NCI-H2107 treated with DMSO at 0.1 percent for 48 hours (cell line): ENCODE results near the gene ADRA1B.

Experiments
- DNase-seq: peaks from one replicate; lab custom pipeline; 2025; ENCODE audit not compliant: unreplicated experiment; lab: John Stamatoyannopoulos, UW

Gene ADRA1B

DNA sequence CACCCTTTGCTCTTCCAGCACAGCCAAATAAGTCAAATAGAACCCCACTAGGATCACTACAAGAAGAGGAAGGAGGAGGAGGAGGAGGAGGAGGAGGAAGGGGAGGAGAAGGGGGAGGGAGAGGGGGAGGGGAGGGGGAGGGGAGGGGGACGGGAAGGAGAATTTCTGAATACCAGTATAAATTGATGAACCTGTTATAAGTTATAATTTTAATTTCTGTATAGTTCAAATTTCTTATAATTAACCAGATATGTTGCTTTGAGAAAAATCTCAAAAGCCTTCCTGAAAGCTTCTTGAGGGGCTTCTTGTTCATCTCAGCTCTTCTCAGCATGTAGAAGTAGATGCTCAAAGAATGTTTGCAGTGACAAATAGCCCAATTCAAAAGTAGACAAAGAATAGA is 15.0 kb upstream of the ADRA1B start:
- no peak for DNase-seq

DNA sequence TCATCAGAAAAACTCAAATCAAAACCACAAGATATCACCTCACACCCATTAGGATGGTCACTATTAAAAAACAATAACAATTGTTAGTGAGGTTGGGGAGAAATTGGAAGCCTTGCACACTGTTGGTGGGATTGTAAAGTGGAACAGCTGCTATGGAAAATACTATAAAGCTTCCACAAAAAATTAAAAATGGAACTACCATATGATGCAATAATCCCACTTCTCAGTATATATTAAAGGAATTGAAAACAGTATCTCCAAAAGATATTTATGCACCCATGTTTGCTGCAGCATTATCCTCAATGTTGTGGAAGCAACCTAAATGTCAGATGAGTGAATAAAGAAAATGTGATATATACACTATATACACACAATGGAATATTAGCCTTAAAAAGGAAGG is 14.5 kb upstream of the ADRA1B start:
- no peak for DNase-seq

DNA sequence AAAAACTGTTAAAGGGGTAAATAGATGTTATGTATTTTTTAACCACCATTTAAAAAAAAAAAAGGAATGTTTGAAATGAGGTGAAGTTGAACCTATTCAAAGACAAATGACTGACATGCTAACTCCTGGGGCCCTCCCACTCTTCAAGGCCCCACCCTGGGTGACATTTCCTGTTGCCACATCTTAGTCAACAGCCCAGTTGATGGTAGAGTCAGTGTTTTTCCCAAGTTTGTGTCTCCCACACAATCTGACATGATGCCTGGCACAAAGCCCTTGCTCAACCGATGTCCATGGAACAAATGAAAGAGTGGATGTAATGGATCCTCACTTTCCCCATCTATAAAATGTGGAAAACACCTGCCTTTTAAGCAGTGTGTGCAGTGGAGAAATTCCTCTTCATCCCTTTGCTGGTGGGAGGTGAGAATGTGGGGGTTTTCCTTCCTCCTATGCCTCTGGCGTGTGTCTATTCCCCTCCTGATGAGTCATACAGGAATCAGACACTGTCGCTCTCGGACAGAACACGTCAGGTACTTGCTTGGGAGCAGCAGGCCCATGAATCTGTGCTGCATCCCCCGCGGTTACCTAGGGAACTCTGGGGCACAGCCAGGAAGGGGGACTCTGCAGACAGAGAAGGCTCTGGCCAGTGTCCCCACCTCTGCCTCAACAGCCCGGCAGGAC is 13.7 kb upstream of the ADRA1B start:
- DNase-seq = no peak

DNA sequence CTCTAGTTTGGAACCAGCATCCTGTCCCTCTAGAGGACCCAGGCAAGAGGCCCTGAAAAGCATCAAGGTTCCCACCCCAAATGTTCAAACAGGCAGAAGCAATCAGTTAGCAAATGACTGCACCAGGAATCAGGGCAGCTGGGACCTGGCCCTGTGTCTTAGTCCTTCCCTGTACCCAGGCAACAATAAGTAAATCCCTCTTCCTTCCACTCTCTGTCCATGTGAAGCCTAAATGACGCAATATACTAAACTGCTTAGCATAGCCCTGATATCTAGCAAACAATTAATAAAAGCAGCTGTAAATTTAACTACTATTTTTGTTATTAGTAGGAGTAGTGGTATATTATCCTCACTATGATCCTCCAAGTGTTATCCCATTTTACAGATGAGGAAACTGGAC is 13.2 kb upstream of the ADRA1B start:
- no peak for DNase-seq

DNA sequence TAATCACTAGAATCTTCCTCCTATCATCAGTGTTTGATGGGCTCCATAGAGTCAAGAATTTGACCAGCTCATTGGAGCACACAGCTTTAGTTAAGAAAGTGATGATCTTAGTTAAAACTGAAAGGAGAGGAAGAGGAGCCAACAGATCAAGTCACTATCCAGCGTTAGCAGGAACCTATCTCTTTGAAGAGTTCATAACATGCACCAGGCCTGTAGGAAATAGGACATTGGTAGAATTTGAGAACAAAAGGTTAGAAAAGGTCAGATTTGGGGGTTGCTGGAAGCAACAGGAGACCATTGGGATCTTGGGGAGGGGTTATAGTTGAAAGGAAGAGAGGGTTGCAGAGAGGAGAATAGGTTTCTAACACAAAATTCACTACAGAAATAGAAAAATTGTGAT is 11.4 kb upstream of the ADRA1B start:
- no peak for DNase-seq

DNA sequence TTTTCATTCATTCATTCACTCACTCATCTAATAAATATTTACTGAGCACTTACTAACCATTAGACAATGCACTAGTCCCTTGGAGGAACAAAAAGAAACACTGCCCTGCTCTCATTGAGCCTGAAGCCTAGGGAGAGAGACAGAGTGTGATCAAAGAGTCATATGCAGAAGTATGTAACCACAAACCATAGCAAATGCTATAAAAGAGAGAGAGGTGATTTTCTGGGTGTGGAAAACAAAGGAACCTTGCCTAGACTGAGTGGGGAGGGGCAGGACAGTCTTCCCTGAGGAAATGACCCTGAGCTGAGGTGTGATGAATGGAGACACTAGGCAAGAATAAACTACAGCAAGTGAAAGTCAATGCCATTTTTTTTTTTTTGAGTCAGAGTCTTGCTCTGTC is 10.8 kb upstream of the ADRA1B start:
- DNase-seq = no peak

DNA sequence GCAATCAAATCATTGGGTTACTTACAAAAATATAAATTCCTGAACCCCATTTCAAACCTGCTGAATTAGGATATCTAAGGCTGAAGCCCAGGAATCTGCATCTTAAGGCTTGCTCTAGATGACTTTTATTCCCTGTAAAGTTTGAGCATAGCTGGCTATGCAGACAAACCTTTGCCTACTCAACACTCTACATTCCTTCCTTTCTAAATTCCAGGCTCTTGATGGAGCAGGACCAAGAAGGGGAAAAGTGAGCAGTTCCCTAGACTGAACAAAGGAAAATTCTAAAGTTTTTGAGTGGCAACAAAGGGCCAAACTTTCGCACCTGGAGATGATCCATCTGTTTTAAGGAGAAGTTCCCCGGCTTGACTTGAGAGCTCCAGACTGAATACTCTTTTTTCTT is 9.8 kb upstream of the ADRA1B start:
- no peak for DNase-seq

DNA sequence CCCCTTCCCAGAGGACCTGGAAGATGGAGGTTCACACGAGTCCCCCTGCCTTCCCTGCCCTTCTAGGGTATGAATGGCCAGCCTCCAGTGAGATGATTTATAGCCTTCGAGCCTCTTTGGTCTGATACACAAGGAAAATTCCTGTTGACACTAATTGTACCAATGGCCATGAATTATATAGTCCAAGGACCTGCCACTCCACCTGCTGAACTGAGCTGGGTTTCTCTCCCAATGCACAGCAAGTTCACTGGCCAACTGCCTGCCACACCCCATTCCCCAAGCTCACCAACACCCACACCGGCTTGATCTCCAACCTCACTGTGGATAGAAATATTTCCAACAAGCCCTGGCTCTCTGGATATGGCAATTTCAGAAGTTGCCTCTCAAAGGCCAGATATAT is 9.3 kb upstream of the ADRA1B start:
- DNase-seq = no peak

DNA sequence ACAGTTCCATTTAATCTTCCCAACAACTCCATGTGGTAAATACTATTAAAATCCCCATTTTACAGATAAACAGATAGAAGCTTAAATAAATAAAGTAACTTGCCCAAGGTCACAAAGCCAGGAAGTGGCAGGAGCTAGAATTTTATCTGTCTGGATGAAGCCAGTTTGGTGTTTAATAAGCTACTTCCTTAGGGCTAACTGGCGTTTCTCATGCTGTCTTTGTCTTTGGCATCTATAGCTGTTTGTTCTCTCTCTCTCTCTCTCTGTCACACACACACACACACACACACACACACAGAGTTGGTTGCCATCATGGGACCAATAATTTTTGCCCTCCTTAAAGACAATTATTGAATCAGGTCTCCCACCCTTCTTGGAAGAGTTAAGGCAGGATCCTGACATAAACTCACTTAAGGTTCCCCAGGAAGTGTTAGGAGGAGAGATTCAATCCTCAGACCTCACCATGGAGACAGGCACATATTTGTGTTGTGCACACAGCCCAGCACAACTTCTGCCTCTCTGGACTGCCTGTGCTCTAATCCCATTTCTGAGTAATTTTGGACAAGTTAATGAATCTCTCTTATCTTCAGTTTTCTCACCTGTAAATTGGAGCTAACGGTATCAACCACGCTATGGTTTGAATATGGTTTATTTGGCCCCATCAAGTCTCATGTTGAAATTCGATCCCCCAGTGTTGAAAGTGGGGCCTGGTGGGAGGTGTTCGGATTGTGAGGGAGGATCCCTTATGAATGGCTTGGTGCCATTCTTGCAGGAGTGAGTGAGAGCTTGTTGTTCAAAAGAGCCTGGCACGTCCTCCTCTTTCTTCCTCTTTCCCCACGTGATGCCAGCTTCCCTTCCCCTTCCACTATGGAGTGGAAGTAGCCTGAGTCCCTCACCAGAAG is 8.3 kb upstream of the ADRA1B start:
- DNase-seq = no peak

DNA sequence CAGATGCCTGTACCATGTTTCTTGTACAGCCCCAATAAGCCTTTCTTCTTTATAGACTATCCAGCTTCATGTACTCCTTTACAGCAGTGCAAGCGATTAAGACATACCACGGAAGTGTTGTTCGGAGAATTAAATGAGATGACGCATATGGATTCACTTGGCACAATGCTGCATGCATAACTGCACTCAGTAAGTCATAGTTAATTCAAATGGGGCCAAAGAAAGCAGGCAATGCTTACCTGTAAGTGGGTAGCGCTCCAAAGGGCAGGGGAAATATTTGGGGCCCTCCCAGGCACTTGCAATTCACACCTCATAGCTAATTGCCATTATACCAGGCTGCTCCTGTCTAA is 7.7 kb upstream of the ADRA1B start:
- no peak for DNase-seq

DNA sequence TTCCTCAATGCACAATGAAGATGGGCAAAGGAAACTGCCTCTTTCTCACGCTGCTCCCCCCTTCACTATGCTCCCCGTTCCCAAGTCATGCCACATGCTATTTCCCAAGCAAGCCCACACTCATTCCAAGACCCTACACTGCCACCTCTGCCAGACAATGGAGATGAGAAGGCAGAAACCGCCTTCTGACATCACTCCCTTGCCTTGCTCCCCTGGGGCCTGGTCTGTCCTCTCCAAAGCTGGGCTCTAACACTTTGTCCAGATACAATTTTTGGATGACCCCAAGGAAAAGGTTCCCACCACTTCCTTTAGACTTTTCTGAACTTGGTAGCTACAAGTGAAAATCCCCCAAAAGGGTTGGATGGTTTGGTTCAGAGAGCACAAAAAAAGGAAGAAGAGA is 7.2 kb upstream of the ADRA1B start:
- no peak for DNase-seq

DNA sequence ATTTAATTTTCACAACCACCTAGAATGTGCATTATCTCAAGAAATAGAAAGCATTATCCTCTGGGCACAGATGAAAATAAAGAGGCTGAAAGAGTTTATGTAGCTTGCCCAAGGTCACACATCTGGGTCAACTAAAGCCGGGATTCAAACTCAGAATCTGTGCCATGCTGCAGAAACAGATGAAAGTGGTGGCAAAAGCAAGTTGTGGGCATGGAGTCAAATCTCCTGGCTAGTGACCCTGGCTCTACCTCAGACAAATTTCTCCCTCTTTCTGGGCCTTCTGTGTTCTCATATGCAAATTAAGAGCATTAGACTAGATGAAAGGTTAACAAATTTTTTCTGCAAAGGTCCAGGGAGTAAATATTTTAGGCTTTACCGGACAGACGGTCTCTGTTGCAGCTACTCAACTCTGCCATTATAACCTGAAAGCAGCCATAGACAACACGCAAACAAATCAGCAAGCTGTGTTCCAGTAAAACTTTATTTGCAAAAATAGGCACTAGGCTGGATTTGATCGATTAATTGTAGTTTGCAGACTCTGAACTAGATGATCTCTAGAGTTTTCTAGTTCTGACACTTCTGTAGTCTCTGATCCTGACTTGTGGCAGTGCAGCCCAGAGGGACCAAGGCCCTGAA is 6.0 kb upstream of the ADRA1B start:
- no peak for DNase-seq

DNA sequence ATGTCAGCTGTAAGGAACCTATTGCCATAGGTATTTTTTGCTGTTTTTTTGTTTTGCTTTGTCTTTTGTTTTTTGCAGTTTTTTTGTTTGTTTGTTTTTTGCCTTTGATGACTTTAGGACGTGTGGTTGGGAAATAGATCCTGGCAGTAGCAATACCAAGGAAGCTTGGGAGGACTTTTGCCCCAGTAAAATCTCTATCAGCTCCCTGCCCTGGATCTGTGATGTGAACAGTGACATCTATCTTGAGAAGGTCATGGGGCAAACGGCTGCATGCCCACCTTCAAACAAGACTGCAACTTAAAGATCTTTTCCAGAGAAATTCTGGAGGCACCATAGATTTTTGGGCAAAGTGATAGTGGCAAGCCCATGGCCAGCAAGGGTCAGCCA is 5.4 kb upstream of the ADRA1B start:
- no peak for DNase-seq

DNA sequence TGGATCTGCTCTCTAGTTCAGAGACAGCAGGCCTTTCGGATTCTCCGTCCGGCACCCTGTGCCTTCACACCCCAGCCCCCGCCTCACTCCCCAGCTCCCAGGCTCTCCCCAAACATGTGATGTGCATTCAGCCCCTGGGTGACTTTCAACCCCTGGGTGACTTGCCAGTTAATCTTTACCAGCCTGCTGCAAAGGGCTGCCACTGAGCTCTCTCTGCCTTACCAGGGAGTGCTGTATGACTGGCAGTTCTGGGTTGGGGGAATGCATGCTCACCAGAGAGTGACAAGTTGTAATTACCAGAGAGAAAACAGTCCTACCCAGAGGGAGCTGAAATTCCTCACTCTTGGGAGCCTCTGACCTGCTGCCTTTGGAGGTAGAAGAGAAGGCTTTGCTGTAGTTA is 4.9 kb upstream of the ADRA1B start:
- DNase-seq = no peak

DNA sequence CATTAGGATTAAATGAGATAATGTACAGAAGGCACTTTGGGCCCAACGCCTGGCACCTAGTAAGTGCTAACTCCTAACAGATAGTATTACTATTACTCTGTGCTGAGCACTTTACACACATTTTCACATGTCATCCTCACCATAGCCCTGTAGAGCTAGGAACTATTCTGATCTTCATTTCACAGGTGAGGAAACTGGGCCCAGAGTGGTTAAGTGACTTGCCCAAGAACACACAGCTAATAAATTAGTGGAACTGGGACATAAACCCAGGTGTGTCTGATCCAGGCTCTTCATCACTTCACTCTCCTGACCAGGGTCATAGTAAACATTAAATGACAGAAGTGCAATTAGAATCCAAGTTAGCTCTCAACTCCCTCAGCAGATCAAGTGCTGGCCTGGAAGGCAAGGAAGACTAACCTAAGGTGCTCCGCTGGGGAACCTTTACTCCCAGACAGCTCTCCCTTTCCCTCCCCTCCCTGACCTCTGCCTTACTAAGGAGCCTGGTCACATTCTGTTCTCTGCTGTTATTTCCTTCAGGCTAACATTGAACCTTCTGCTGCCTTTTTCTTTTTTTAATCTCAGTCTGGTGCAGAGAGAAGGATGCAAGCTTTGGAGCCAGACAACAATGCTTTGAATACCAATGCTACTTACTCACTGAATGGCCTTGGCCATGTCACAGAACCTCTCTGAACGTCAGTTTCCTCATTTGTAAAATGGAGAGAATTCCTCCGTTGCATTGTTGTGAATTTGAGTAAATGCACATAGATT is 4.1 kb upstream of the ADRA1B start:
- DNase-seq = no peak

DNA sequence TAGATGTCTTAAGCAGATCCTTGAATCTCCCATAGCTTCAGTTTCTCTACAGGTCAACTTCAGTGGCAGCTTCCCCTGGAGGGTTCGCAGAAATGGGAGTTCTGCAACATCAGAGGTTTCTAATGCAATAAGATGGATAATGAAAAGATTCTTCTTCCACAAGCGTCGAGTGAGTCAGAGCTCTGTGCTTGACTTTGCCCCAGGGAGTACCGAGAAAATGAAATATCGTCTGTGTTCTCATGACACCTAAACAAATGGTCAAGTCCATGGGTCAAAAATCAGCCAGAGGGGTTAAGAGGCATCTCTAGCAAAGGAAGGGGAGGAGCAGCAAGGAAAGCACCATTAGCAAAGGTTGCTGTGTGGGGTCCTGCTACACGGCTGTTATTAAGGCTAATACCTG is 3.2 kb upstream of the ADRA1B start:
- no peak for DNase-seq

DNA sequence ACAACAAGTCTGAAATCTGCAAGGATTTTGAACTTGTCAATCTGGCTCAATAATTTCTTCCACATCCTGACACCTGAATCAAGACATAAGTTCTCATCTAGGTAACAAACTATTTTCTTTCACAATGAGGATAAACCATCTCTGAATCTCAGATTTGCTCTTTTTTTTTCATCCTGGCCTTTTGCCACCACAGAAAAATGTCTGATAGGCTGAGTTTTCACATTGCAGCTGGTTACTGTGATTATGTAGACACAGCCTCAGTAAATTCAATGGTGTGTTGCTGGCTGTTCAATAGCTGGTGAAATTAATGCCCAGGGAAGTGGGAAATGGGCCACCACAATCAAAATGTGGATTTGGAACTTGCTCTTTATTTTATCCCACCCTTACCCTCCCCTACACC is 2.8 kb upstream of the ADRA1B start:
- no peak for DNase-seq

DNA sequence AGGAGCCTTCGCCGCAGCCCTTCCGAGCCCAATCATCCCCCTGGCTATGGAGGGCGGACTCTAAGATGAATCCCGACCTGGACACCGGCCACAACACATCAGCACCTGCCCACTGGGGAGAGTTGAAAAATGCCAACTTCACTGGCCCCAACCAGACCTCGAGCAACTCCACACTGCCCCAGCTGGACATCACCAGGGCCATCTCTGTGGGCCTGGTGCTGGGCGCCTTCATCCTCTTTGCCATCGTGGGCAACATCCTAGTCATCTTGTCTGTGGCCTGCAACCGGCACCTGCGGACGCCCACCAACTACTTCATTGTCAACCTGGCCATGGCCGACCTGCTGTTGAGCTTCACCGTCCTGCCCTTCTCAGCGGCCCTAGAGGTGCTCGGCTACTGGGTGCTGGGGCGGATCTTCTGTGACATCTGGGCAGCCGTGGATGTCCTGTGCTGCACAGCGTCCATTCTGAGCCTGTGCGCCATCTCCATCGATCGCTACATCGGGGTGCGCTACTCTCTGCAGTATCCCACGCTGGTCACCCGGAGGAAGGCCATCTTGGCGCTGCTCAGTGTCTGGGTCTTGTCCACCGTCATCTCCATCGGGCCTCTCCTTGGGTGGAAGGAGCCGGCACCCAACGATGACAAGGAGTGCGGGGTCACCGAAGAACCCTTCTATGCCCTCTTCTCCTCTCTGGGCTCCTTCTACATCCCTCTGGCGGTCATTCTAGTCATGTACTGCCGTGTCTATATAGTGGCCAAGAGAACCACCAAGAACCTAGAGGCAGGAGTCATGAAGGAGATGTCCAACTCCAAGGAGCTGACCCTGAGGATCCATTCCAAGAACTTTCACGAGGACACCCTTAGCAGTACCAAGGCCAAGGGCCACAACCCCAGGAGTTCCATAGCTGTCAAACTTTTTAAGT is 819 bp downstream of the ADRA1B start:
- DNase-seq = no peak

DNA sequence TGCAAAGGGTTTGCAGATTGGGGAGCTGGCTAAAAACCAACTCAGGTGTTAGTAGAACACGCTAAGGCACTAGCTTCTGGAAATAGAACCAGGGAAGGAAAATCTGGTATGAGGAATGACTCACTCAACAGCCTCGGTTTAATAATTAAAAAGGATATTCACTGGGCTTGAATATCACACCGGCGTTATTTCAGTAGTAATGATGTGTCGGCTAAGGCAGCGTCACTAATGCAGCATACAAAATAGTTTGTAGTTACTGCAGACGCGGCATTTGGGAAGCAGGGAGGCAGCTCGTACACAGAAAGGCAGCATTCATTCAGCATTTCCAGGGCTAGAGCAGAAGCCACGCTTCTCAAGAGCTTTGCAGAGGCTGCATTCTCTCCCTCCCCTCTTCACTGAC is 1.7 kb downstream of the ADRA1B start:
- DNase-seq = no peak

DNA sequence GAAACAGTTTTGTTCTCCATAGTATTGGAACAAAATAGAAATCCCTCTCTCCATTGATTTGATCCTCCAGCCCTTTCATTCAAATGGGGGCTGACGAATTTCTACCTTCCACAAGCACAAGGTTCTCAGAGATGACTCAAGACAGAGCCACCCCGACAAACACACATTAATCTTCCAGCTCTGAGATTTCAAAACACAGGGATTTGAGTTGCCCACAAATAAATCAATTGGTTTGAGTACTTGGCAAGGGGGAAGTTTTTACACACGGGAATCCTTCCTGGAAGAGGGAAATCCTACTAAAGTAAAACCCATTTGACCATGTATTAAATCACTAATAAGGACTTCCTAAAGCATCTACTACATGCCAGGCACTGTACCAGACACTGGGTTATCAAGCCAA is 5.4 kb downstream of the ADRA1B start:
- DNase-seq = no peak

DNA sequence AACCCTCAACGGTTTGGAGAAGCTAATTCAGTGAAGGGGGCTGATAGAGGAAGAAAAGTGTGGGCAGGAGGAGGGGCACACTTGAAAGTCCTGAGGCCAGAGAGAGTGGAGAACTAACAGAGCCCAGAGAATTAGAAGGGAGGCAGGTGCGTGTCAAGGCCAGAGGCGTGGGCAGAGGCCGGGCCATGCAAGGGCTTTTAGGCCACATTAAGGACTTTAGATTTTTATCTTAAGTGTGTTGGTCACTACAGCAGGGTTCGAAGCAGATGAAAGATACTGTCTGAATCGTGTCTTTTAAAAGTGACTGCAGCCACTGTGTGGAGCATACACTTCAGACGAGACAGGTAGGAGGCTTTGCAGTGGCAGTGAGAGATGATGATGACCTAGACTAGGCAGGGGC is 6.7 kb downstream of the ADRA1B start:
- DNase-seq = no peak
